Activated CD8-positive, alpha-beta memory T cell treated with anti-CD3 and anti-CD28 coated beads, Interleukin-2, amount 50 U/mL, for 24 hours (primary cell): ENCODE results near the gene HCFC1R1.
"Not testable (repeated sequence)": the region's sequence is repeated elsewhere in the genome, so short reads cannot be mapped to it uniquely, and the experiment has no call there.

Experiments
- DNase-seq: peaks from one replicate; pipeline ENCODE4 v3.0.0-alpha.2; 2020; ENCODE audit errors: extremely low read depth

HCFC1R1 gene

GRCh38 chr16:3023669-3024478 lies at the start of gene HCFC1R1, which contains the start of gene THOC6:
Gene HCFC1R1, minus strand, starts transcription at chr16:3023942. Its CDS starts 1 bp downstream, at chr16:3023941.
Gene THOC6, plus strand, starts transcription at chr16:3024035. Its CDS starts 292 bp downstream, at chr16:3024327.
- peak; percentile 90 for DNase-seq

- no peak for DNase-seq
Observed at GRCh38 chr16:3073448-3073847, 49.7 kb upstream of the HCFC1R1 start.

GRCh38 chr16:3072576-3073263 lies 49.0 kb upstream of the HCFC1R1 start:
- not testable (repeated sequence) for DNase-seq

GRCh38 chr16:3072148-3072547 lies 48.4 kb upstream of the HCFC1R1 start:
- not testable (repeated sequence) for DNase-seq

GRCh38 chr16:3071655-3072054 lies 47.9 kb upstream of the HCFC1R1 start:
- no peak for DNase-seq

- no peak for DNase-seq
Observed at GRCh38 chr16:3070608-3071111, 46.9 kb upstream of the HCFC1R1 start.

- DNase-seq, result not testable (repeated sequence)
Observed at GRCh38 chr16:3069146-3069545, 45.4 kb upstream of the HCFC1R1 start.

- DNase-seq, result no peak
Observed at GRCh38 chr16:3068487-3068886, 44.7 kb upstream of the HCFC1R1 start.

- no peak for DNase-seq
Observed at GRCh38 chr16:3066440-3066748, 42.7 kb upstream of the HCFC1R1 start.

- DNase-seq, result no peak
Observed at GRCh38 chr16:3065742-3066439, 42.1 kb upstream of the HCFC1R1 start.

GRCh38 chr16:3065069-3065741 lies 41.5 kb upstream of the HCFC1R1 start, which contains the start of gene IL32:
Gene IL32, plus strand, starts transcription at chr16:3065640. Its CDS starts 172 bp downstream, at chr16:3065812.
- no peak for DNase-seq

- no peak for DNase-seq
Observed at GRCh38 chr16:3063625-3064386, 40.1 kb upstream of the HCFC1R1 start.

- DNase-seq, result no peak
Observed at GRCh38 chr16:3062553-3062952, 38.8 kb upstream of the HCFC1R1 start.

- DNase-seq, result no peak
Observed at GRCh38 chr16:3060339-3061127, 36.8 kb upstream of the HCFC1R1 start.

- no peak for DNase-seq
Observed at GRCh38 chr16:3059723-3060242, 36.0 kb upstream of the HCFC1R1 start.

GRCh38 chr16:3059041-3059722 lies 35.4 kb upstream of the HCFC1R1 start:
- peak; percentile 49 for DNase-seq

GRCh38 chr16:3058139-3059030 lies 34.6 kb upstream of the HCFC1R1 start:
- no peak for DNase-seq
